Measurements from ENCODE around the gene COLEC11. TPM values are rescaled to one million over a fixed set of nuclear protein-coding genes. Genes with fewer than 3 reads are reported as not detected.
"Not testable (repeated sequence)": the region's sequence is repeated elsewhere in the genome, so short reads cannot be mapped to it uniquely, and the experiment has no call there.

COLEC11 gene
- polyA plus RNA-seq, 3 donors, result 1.5 to 3.0 (median 1.6) TPM

DNA sequence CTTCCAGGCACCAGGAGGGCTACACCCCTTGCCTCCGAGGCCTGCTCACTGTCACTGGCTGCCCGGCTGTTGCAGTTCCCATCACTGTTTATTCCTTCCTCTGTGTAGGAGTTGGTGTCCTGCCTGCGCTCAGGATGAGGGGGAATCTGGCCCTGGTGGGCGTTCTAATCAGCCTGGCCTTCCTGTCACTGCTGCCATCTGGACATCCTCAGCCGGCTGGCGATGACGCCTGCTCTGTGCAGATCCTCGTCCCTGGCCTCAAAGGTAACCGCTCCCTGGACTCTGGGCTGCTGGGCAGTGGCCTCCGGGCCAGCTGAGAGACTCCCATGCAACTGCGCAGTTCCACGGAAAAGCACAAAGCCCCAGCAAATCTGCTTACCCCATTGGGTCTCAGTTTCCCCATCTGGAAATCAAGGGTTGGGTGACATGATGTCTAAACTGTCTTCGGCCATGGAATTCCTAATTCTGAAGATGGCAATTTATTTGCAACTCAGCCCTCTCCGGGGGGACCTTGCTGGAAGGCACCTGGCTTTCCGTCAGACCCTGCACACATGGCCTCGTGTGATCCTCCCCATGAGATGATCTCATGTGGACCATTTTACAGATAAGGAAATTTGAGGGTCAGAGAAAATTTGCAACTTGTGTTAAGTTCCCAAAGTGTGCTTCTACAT lies 9.4 kb downstream of the COLEC11 start:
- no peak for DNase-seq (ENCODE audit: low read depth in 3 of 3, low spot score in 2 of 3)

DNA sequence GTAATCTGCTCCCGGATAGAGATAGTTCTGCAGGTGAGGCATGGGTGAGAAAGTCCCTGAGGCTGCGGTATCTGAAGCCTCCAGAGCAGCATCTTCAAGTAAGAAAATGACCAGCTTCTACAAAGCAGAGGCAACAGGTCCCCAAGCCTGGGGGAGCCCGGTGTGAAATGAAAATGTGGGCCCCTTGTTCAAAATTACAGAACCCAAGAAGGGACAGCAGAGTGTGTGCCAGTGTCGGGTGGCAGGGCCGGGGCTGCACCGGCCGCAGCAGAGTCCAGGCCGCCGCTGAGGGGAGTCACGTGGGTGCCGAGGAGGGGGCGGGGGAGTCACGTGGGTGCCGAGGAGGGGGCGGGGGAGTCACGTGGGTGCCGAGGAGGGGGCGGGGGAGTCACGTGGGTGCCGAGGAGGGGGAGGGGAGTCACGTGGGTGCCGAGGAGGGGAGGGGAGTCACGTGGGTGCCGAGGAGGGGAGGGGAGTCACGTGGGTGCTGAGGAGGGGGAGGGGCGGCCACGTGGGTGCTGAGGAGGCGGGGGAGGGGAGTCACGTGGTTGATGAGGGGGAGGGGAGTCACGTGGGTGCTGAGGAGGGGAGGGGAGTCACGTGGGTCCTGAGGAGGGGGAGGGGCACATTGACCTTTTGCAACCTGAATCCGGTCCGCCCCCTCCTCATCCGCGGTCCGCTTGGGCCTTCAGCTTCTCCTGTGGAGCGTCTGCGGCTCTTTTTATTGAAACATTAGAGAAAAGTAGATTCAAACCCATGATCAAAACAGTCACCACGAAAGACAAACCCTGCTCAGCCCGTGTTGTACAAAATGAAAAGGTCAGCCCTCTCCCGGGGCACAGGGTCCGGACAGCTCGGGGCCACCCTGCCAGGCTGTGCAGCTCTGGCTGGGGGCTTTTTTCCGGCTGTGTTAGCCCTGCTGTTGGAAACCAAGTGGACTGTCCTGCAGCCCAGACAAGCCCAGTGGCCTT lies 10.4 kb downstream of the COLEC11 start:
- DNase-seq (ENCODE audit: low read depth in 3 of 3, low spot score in 2 of 3), result no peak

DNA sequence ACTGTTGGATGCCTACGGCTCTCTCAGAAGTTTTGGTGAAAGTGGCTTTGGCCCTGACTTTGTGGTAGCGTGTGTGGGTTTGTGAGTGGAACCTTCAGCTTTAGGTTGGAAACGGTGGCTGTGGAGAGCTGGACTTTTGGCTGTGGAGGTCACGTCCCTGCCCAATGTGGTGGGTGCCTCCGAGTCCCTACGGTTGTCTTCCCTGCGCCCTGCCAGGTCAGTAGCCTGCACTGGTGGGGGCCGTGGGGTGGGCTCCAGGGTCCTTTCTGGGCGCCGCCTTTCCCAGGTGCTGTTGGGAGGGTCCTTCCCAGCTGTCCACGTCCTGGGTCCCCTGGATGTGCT lies 11.1 kb downstream of the COLEC11 start:
- DNase-seq (ENCODE audit: low read depth in 3 of 3, low spot score in 2 of 3), result no peak

DNA sequence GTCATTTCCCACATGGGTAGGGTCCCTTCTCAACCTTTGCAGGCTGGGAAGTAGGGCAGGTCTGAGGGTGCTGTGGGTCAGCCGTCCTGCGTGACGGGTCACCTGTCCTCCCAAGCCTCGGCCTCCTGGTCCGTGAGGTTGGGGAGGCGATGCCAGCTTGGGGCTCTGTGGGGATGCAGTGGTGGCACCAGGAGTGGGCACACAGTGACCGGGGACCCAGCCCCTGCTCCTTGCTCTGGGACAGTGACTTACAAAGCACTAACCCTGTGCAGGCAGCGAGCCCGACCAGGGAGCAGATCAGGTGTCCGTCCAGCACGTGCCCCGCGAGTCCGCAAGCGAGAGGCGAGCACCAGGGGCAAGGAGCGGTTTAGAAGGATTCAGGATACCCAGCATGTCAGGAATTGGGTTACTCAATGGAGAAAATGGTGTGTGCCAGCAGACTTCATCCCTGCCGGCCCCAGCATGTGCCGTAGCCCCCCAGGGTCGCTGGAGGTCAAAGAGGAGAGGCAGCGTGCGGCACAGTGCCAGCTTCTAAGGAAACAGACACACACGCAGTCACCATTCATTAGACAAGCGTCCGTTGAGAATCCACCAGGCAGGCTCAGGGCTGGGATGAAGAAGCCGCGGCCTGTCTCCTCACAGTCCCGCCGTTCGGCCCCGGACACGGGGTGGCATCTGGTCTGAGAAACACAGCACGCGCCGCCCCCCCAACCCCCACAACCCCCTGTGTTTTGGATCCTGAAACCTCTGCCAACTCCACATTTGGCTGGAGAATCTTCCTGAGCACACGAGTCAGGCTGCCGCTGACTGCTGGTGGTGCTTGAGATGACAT lies 11.7 kb downstream of the COLEC11 start:
- no peak for DNase-seq (ENCODE audit: low read depth in 3 of 3, low spot score in 2 of 3)

DNA sequence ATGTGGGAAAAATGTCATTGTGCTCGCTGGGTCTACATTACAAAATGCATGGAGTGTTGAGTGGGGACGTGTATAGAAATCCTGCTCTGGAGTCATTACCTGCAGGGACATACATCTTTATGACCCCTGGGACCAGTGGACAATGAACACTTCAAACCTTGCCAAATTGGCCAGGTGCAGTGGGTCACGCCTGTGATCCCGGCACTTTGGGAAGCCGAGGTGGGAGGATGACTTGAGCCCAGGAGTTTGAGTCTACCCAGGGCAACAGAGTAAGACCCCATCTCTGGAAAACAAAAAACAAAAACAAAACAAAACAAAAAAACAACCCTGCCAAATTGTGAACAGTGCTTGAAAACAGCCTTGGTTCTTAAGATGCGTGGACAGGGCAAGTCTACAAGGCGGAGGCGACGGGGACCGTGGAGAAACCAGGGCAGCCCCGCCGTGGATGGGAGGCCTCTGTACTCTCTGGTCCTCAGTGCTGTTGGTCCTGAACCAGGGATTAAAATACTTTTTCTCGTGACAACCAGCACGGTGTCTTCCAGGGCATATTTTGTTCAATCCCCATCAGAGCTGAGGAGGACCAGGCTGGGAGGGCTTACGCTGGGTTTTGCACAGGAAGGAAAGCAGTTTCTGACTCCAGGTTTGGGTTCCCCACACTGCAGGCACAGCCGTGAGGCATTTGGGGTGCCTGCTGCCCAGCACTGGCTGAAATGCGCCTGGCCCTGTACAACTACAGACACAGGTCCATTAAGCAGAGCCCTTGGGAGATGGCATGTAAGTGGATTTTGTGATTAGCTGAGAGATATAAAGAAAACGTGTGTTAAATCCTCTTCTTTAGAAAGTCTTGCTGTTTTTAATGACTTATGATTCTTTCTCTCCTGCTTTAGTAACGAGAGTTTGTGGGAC lies 13.7 kb downstream of the COLEC11 start:
- DNase-seq (ENCODE audit: low read depth in 3 of 3, low spot score in 2 of 3), result no peak

DNA sequence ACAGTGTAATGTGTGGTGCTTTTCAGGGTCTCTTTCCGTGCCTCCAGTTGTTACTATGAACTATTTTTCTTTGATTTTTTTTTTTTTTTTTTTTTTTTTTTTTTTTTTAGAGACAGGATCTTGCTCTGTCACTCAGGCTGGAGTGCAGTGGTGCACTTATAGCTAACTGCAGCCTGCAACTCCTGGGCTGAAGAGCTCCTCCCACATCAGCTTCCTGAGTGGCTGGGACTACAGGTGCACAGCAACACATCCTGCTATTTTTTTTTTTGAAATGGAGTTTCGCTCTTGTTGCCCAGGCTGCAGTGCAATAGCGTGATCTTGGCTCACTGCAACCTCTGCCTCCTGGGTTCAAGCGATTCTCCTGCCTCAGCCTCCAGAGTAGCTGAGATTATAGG lies 14.4 kb downstream of the COLEC11 start:
- DNase-seq (ENCODE audit: low read depth in 3 of 3, low spot score in 2 of 3), result not testable (repeated sequence)

DNA sequence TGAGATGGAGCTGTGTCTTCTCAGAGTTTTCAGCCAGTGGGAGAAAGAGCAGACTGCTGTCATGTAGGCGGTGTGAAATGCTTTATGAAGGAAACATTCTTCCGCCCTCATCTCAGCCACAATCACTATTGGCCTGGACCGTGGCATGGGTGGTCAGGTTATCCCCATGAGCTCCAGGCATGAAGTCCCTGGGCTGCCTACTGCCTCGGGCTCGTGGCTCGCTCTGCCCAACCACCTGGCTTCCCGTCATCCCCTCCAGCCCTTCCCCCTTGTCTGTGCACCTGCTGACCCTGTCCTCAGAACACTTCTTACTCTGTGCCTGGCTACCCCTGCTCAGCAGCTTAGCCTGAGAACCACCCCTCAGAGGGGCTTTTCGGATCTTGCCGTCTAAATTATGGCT lies 15.5 kb downstream of the COLEC11 start:
- DNase-seq (ENCODE audit: low read depth in 3 of 3, low spot score in 2 of 3), result no peak

DNA sequence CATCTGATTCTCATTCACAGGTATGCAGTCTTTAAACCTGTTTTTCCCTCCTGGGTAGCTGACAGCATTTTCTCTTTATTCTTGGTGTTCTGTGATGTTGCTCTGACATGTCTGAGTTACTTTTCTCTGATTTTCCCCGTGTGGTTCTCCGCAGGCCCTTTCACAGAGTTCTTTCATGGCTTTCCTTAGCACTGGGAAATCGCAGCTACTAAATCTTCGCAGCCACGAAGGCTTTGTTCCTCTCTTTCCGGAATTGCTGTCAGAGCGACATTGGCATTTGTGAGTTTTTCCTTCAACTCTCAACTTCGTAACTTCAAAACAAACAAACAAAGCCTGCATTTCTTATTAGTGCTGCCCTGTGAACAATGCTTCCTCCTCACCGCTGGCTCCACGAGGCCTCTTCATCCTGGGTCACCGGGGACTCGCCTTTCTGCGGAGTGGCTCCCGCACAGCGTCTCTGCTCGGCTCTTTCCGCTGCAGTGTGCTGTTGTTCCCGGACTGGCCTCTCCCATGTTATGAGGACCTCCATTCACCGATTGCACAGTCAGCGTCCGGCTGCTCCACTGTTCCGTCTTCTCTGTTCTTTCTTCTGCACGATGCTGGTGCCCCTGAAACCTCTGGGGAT lies 16.1 kb downstream of the COLEC11 start:
- no peak for DNase-seq (ENCODE audit: low read depth in 3 of 3, low spot score in 2 of 3)

DNA sequence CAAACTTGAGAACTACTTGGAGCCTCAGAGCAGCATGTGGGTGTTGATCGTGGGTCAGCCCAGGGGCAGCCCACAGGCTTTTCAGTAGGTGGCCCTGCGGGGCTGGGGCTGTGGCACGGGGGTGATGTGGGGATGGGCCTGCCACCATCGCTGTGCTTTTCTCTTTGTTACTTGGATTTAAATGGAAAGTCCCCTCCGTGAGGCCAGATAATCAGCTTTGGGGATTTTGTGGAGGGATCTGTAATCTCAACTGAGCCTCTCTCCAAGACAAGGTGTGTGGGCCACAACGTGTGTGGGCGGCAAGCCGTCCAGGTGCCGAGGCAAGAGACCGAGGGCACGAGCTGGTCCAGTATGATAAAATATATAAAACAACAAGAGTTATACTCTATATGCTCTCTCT lies 16.7 kb downstream of the COLEC11 start:
- no peak for DNase-seq (ENCODE audit: low read depth in 3 of 3, low spot score in 2 of 3)

DNA sequence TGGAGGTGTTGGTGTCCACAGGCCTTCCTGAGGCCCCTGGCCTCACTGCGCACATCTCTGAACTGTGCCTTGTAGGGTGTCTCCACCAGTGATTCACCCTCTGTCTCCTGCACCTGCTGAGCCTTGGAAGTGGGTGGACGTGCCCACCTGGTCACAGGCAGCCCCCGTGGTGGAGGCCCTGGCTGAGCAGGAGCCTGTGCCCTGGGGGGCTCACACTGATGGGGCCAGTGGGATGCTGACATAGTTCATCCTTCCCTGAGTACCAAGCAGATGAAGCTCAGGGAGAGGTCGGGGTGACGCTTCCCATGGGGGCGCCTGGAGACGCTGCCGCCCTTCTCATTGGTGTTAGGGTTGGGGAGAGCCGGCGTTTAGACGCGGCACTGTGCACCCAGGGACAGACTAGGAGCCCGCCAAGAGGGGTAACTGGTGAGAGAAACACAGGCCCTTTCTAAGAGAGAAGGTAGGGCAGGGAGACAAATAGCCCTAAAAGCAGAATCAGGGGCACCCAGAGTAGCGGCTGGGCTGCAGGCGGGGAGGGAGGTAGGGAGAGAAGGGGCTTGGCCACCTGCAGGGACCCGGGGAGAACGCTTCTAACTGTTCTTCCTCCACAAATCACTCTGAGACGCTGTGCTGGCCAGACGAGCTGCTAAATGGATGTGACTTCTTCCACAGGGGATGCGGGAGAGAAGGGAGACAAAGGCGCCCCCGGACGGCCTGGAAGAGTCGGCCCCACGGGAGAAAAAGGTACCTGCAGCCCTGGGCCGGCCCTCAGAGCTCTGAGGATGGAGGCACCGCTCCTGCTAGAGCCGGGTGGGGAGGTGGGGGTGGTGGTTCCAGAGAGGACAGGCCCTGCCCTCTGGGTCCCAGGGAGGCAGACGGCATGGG lies 18.0 kb downstream of the COLEC11 start:
- DNase-seq (ENCODE audit: low read depth in 3 of 3, low spot score in 2 of 3), result no peak

DNA sequence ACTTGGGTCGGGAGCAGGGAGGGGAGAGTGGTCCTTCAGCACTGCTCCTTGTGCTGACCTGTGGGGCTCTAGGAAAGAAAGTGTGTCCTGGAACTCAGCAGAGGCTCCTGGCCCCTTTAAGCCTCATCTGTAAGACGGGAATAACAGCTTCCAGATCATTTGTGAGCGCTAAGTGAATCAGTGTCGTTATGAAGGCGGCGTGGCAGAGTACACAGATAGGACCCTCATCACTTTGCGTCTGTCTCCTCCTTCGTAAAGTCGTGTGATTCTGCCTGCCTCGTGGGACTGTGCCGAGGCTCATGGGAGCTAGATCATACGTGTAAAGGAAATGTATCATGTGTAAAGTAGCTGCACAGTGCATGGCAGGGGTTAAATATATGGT lies 18.6 kb downstream of the COLEC11 start:
- no peak for DNase-seq (ENCODE audit: low read depth in 3 of 3, low spot score in 2 of 3)

DNA sequence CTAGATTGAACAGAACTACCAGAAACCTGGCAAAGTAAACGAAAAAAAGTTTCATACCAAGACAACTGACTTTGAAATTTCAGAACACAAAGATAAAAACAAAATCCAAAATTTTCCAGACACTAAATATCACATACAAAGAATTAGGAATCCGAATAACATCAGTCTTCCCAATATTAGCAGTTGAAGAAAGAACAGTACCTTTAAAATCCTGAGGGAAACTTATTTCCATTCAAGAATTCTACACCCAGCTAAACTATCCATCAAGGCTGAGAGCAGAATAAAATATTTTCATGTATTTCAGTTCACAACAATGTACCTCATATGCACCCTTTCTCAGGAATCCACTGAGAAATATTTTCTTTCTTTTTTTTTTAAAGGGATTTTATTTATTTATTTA lies 19.8 kb downstream of the COLEC11 start:
- DNase-seq (ENCODE audit: low read depth in 3 of 3, low spot score in 2 of 3), result not testable (repeated sequence)

DNA sequence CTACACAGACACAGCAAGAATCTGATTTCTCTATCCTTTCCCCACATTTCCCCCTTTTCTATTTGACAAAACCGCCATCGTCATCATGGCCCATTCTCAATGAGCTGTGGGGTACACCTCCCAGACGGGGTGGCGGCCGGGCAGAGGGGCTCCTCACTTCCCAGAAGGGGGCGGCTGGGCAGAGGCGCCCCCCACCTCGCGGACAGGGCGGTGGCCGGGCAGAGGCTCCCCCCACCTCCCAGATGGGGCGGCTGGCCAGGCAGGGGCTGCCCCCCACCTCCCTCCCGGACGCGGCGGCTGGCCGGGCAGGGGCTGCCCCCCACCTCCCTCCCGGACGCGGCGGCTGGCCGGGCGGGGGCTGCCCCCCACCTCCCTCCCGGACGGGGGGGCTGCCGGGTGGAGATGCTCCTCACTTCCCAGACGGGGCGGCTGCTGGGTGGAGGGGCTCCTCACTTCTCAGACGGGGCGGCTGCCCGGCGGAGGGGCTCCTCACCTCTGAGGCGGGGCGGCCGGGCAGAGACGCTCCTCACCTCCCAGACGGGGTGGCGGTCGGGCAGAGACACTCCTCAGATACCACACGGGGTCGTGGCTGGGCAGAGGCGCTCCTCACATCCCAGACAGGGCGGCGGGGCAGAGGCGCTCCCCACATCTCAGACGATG lies 20.8 kb downstream of the COLEC11 start:
- DNase-seq (ENCODE audit: low read depth in 3 of 3, low spot score in 2 of 3), result not testable (repeated sequence)

DNA sequence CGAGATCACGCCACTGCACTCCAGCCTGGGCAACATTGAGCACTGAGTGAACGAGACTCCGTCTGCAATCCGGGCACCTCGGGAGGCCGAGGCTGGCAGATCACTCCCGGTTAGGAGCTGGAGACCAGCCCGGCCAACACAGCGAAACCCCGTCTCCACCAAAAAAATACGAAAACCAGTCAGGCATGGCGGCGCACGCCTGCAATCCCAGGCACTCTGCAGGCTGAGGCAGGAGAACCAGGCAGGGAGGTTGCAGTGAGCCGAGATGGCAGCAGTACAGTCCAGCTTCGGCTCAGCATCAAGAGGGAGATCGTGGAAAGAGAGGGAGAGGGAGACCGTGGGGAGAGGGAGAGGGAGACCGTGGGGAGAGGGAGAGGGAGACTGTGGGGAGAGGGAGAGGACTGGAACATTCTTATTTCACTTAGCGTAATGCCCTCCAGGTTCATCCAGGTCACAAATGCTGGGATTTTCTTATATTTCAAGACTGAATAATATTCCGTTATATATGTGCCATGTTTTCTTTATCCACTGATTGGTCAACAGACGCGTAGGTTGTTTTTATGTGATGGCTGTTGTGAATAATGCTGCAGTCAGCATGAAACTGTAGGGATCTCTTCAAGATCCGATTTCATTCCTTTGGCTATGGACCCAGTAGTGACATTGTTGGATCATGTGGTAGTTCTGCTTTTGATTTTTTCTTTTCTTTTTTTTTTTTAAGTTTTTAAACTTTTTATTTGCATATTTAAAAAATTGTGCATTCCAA lies 21.7 kb downstream of the COLEC11 start:
- not testable (repeated sequence) for DNase-seq (ENCODE audit: low read depth in 3 of 3, low spot score in 2 of 3)

DNA sequence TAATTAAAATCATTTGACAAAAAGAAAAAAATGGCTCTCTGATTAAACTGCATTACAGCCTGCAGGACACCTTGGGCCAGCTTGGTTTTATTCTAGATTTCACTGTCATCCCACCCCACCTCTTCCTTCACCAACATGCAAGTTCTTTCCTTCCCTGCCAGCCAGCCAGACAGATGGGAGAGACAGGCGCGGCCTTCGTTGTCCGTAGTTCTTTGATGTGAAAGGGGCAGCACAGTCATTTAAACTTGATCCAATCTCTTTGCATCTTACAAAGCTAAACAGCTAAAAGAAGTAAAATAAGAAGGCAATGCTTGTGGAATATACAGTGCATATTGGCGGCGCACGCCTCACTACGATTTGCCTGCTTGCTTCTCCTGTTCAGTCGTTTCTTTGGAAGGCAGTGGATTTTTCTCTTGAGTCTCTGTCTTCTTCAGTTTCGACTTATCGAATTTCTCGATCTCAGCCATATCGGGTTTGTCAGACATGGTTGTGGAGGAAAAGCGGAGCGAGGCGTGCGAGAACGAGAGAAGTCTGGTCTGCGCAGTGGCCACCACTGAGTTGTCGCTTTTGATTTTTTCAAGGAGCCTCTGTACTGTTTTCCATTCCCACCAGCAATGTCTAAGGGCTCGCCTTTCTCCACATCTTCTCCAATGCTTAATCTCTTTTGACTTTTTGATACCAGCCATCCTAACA lies 22.4 kb downstream of the COLEC11 start:
- DNase-seq (ENCODE audit: low read depth in 3 of 3, low spot score in 2 of 3), result no peak

DNA sequence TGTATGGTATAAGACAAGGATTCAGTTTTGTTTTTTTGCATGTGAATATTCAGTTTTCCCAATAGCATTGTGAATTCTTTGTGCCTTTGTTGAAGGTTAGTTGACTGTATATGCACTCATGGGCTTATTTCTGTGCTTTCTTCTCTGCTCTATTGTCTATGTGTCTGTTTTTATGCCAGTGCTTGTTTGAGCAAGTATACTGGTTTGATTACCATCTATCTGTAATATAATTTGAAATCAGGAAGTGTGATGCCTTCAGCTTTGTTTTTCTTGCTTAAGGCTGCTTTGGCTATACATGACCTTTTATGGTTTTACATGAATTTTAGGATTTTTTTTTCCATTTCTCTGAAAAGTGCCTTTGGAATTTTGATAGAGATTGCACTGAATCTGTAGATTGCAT lies 23.5 kb downstream of the COLEC11 start:
- DNase-seq (ENCODE audit: low read depth in 3 of 3, low spot score in 2 of 3), result no peak

DNA sequence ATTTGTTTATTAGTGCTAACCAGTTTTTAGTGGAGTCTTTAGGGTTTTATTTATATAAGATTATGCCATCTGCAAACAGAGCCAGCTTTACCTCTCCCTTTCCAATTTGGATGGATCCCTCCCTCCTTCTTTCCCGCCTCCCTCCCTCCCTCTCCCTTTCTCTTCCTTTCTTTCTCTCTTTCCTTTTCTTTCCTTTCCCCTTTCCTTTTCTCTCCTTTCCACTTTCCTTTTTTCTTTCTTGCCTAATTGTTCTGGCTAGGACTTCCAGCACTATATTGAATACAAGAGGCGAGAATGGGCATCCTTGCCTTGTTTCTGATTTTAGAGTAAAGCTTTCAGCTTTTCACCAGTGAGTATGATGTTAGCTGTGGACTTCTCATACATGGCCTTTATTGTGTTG lies 24.1 kb downstream of the COLEC11 start:
- DNase-seq (ENCODE audit: low read depth in 3 of 3, low spot score in 2 of 3), result no peak

Data from right renal cortex interstitium (tissue), 3 donors.